HEK293 (cell line): ENCODE results near the gene ZDHHC14.

Experiments
- CTCF ChIA-PET: fragments of 350-600 bp; formaldehyde crosslinking; extraction: SDS; loops from one replicate; lab custom pipeline; 2021; ENCODE audit warnings: antibody characterized with exemption; lab: Yijun Ruan, JAX
- POLR2A ChIA-PET: fragments of 300-600 bp; formaldehyde crosslinking; extraction: SDS; loops from one replicate; lab custom pipeline; 2020; ENCODE audit warnings: antibody characterized with exemption, inconsistent platforms; lab: Yijun Ruan, JAX
- H3K27ac ChIP-seq: fragments of 200-500 bp; sonication (Bioruptor generic); 2 replicates; pipeline ENCODE4 v1.5.1; 2014; ENCODE audit warnings: low read depth, low read length, control low read depth, inconsistent platforms; ENCODE audit errors: extremely low read depth
- H3K36me3 ChIP-seq, 2 experiments: fragments of 200-500 bp in 1 of 2; sonication (Bioruptor generic) in 1 of 2; 1 replicate in 1 of 2; 2 replicates in 1 of 2; pipeline ENCODE4 v1.5.1; 2014 to 2017; ENCODE audit warnings: inconsistent platforms in 2 of 2, low read length in 2 of 2; ENCODE audit not compliant: control insufficient read depth in 2 of 2, insufficient read depth in 1 of 2
- H3K4me1 ChIP-seq: fragments of 200-500 bp; sonication (Bioruptor generic); 2 replicates; pipeline ENCODE4 v1.5.1; 2014; ENCODE audit warnings: mild to moderate bottlenecking, low read length, inconsistent platforms; ENCODE audit not compliant: control insufficient read depth, insufficient read depth
- H3K4me3 ChIP-seq: 2 replicates; pipeline ENCODE4 v1.5.1; 2011; ENCODE audit warnings: low read depth, mild to moderate bottlenecking, control low read depth, low read length, moderate library complexity
- H3K9me3 ChIP-seq: fragments of 200-500 bp; sonication (Bioruptor generic); 2 replicates; pipeline ENCODE4 v1.5.1; 2014; ENCODE audit warnings: low read depth, low read length, inconsistent platforms; ENCODE audit not compliant: control insufficient read depth, insufficient read depth
- BCL11A ChIP-seq: fragments of 450-650 bp; formaldehyde crosslinking; IDR thresholded peaks from 2 replicates; pipeline ENCODE4 v1.5.1; 2016; ENCODE audit warnings: low read depth, missing biosample characterization, missing genetic modification characterization
- GLI4 ChIP-seq: fragments of 450-650 bp; formaldehyde crosslinking; IDR thresholded peaks from 2 replicates; pipeline ENCODE4 v1.5.1; 2016; ENCODE audit warnings: missing biosample characterization, missing genetic modification characterization
- GLIS1 ChIP-seq: fragments of 450-650 bp; formaldehyde crosslinking; IDR thresholded peaks from 2 replicates; pipeline ENCODE4 v1.5.1; 2016; ENCODE audit warnings: missing biosample characterization, missing genetic modification characterization
- KLF10 ChIP-seq: fragments of 450-650 bp; IDR thresholded peaks from 2 replicates; pipeline ENCODE4 v1.5.1; 2018; ENCODE audit warnings: missing biosample characterization, mild to moderate bottlenecking, missing genetic modification characterization
- SCRT1 ChIP-seq: fragments of 450-650 bp; formaldehyde crosslinking; IDR thresholded peaks from 2 replicates; pipeline ENCODE4 v1.5.1; 2016; ENCODE audit warnings: missing biosample characterization, missing genetic modification characterization, borderline replicate concordance
- TRIM28 ChIP-seq: IDR thresholded peaks from 2 replicates; pipeline ENCODE4 v1.6.1; 2011; ENCODE audit warnings: low read length, control low read depth, borderline replicate concordance
- ZNF174 ChIP-seq: fragments of 450-650 bp; formaldehyde crosslinking; IDR thresholded peaks from 2 replicates; pipeline ENCODE4 v1.5.0; 2017; ENCODE audit warnings: missing biosample characterization, mild to moderate bottlenecking, missing genetic modification characterization
- ZNF211 ChIP-seq: fragments of 450-650 bp; formaldehyde crosslinking; IDR thresholded peaks from 2 replicates; pipeline ENCODE4 v1.5.1; 2016; ENCODE audit warnings: low read depth, missing biosample characterization, missing genetic modification characterization
- ZNF274 ChIP-seq, 2 experiments: fragments of 200-500 bp in 1 of 2; fragments of 450-650 bp in 1 of 2; sonication (Bioruptor generic) in 1 of 2; formaldehyde crosslinking in 1 of 2; IDR thresholded peaks; 2 replicates each; pipeline versions ENCODE4 v1.5.1 to v1.6.1; 2014 to 2016; ENCODE audit warnings: borderline replicate concordance in 1 of 2, inconsistent platforms in 1 of 2, low read length in 1 of 2, missing biosample characterization in 1 of 2, missing genetic modification characterization in 1 of 2
- ZNF433 ChIP-seq: fragments of 450-650 bp; formaldehyde crosslinking; IDR thresholded peaks from 2 replicates; pipeline ENCODE4 v1.5.1; 2016; ENCODE audit warnings: missing biosample characterization, missing genetic modification characterization, low read depth
- ZNF518A ChIP-seq: fragments of 450-650 bp; formaldehyde crosslinking; conservative IDR thresholded peaks from 2 replicates; pipeline ENCODE4 v1.5.1; 2016; ENCODE audit warnings: low read depth, missing biosample characterization, missing genetic modification characterization
- ZNF624 ChIP-seq: fragments of 450-650 bp; formaldehyde crosslinking; IDR thresholded peaks from 2 replicates; pipeline ENCODE4 v1.5.1; 2017; ENCODE audit warnings: missing biosample characterization, missing genetic modification characterization
- TF ChIP-seq, protein P1 (sequence below): fragments of 450-650 bp; formaldehyde crosslinking; IDR thresholded peaks from 2 replicates; pipeline ENCODE4; 2016; ENCODE audit warnings: missing biosample characterization, missing genetic modification characterization
- TF ChIP-seq, protein P2 (sequence below): fragments of 450-650 bp; formaldehyde crosslinking; IDR thresholded peaks from 2 replicates; pipeline ENCODE4 v1.5.1; 2016; ENCODE audit warnings: missing biosample characterization, missing genetic modification characterization, borderline replicate concordance
- TF ChIP-seq, protein P3 (sequence below): fragments of 450-650 bp; formaldehyde crosslinking; IDR thresholded peaks from 2 replicates; pipeline ENCODE4 v1.5.1; 2017; ENCODE audit warnings: missing biosample characterization, missing genetic modification characterization
- TF ChIP-seq, protein P4 (sequence below): fragments of 450-650 bp; formaldehyde crosslinking; IDR thresholded peaks from 2 replicates; pipeline ENCODE4 v1.5.1; 2016; ENCODE audit warnings: missing biosample characterization, missing genetic modification characterization
- TF ChIP-seq, protein P5 (sequence below): fragments of 450-650 bp; formaldehyde crosslinking; IDR thresholded peaks from 2 replicates; pipeline ENCODE4 v1.5.1; 2017; ENCODE audit warnings: missing biosample characterization, missing genetic modification characterization

Gene ZDHHC14

GRCh38 chr6:157709555-157709954, 328.6 kb downstream of the ZDHHC14 start:
- no peak for TF ChIP-seq KLF10
- no peak for TF ChIP-seq BCL11A
- TF ChIP-seq TRIM28, result no peak
- no peak for TF ChIP-seq ZNF624 (tag by site-specific recombination)
- TF ChIP-seq ZNF211 (tag by site-specific recombination), result no peak
- no peak for TF ChIP-seq ZNF174 (tag by site-specific recombination)
- TF ChIP-seq, protein P1, sequence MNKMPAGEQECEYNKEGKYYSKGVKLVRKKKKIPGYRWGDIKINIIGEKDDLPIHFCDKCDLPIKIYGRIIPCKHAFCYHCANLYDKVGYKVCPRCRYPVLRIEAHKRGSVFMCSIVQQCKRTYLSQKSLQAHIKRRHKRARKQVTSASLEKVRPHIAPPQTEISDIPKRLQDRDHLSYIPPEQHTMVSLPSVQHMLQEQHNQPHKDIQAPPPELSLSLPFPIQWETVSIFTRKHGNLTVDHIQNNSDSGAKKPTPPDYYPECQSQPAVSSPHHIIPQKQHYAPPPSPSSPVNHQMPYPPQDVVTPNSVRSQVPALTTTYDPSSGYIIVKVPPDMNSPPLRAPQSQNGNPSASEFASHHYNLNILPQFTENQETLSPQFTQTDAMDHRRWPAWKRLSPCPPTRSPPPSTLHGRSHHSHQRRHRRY (tag by site-specific recombination), result no peak
- no peak for TF ChIP-seq GLIS1 (tag by site-specific recombination)
- TF ChIP-seq, protein P2, sequence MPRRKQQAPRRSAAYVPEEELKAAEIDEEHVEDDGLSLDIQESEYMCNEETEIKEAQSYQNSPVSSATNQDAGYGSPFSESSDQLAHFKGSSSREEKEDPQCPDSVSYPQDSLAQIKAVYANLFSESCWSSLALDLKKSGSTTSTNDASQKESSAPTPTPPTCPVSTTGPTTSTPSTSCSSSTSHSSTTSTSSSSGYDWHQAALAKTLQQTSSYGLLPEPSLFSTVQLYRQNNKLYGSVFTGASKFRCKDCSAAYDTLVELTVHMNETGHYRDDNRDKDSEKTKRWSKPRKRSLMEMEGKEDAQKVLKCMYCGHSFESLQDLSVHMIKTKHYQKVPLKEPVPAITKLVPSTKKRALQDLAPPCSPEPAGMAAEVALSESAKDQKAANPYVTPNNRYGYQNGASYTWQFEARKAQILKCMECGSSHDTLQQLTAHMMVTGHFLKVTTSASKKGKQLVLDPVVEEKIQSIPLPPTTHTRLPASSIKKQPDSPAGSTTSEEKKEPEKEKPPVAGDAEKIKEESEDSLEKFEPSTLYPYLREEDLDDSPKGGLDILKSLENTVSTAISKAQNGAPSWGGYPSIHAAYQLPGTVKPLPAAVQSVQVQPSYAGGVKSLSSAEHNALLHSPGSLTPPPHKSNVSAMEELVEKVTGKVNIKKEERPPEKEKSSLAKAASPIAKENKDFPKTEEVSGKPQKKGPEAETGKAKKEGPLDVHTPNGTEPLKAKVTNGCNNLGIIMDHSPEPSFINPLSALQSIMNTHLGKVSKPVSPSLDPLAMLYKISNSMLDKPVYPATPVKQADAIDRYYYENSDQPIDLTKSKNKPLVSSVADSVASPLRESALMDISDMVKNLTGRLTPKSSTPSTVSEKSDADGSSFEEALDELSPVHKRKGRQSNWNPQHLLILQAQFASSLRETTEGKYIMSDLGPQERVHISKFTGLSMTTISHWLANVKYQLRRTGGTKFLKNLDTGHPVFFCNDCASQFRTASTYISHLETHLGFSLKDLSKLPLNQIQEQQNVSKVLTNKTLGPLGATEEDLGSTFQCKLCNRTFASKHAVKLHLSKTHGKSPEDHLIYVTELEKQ, result no peak
- TF ChIP-seq ZNF518A (tag by site-specific recombination), result no peak
- TF ChIP-seq SCRT1, result no peak
- TF ChIP-seq ZNF274 (IDR thresholded peaks at IDR 0.05; ENCODE audit: low read length), result no peak
- no peak for TF ChIP-seq ZNF274 (tag by site-specific recombination; IDR thresholded peaks at IDR 0.05; ENCODE audit: borderline replicate concordance)
- TF ChIP-seq GLI4 (tag by site-specific recombination), result no peak
- TF ChIP-seq ZNF433, result no peak
- POLR2A ChIA-PET, result no interaction called here
- no peaks in the 10 kb centered on the region for H3K36me3 ChIP-seq
- no peaks in the 10 kb centered on the region for H3K4me1 ChIP-seq
- no peaks in the 10 kb centered on the region for H3K9me3 ChIP-seq
- H3K27ac ChIP-seq, result no peak overlapping the region
- CTCF ChIA-PET, result interaction anchor here (1.1 kb wide), 1 partner anchor 31 kb away, joined by 3 read pairs; no protein-coding TSS in a partner anchor
- H3K4me3 ChIP-seq, result no peak overlapping the region

DNA sequence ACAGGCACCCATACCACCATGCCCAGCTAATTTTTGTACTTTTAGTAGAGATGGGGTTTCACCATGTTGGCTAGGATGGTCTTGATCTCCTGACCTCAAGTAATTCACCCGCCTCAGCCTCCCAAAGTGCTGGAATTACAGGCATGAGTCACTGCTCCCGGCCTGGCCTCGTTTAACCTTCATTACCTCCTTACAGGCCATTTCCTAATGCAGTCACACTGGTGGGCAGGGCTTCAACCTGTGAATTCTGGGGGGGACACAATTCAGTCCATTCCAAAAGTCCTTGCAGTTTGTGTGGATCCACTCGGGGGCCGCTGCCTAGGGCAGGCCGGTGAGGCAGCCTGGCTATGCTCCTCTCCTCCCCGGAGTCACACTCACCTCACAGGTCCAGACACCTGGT, 329.6 kb downstream of the ZDHHC14 start:
- ChIA-PET CTCF (interaction anchor here (0.9 kb wide), 1 partner anchor 46 kb away, joined by 4 read pairs; no protein-coding TSS in a partner anchor), POLR2A (no interaction called here)
- H3K9me3 ChIP-seq, result no peaks in the 10 kb centered on the region
- no peak overlapping the region for H3K4me3 ChIP-seq
- no peaks in the 10 kb centered on the region for H3K36me3 ChIP-seq
- no peaks in the 10 kb centered on the region for H3K4me1 ChIP-seq
- H3K27ac ChIP-seq, result no peak overlapping the region
- TF ChIP-seq, protein P3, sequence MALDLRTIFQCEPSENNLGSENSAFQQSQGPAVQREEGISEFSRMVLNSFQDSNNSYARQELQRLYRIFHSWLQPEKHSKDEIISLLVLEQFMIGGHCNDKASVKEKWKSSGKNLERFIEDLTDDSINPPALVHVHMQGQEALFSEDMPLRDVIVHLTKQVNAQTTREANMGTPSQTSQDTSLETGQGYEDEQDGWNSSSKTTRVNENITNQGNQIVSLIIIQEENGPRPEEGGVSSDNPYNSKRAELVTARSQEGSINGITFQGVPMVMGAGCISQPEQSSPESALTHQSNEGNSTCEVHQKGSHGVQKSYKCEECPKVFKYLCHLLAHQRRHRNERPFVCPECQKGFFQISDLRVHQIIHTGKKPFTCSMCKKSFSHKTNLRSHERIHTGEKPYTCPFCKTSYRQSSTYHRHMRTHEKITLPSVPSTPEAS, result no peak
- TF ChIP-seq, protein P4, sequence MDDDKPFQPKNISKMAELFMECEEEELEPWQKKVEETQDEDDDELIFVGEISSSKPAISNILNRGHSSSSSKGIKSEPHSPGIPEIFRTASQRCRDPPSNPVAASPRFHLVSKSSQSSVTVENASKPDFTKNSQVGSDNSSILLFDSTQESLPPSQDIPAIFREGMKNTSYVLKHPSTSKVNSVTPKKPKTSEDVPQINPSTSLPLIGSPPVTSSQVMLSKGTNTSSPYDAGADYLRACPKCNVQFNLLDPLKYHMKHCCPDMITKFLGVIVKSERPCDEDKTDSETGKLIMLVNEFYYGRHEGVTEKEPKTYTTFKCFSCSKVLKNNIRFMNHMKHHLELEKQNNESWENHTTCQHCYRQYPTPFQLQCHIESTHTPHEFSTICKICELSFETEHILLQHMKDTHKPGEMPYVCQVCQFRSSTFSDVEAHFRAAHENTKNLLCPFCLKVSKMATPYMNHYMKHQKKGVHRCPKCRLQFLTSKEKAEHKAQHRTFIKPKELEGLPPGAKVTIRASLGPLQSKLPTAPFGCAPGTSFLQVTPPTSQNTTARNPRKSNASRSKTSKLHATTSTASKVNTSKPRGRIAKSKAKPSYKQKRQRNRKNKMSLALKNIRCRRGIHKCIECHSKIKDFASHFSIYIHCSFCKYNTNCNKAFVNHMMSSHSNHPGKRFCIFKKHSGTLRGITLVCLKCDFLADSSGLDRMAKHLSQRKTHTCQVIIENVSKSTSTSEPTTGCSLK (tag by site-specific recombination), result no peak
- TF ChIP-seq, protein P5, sequence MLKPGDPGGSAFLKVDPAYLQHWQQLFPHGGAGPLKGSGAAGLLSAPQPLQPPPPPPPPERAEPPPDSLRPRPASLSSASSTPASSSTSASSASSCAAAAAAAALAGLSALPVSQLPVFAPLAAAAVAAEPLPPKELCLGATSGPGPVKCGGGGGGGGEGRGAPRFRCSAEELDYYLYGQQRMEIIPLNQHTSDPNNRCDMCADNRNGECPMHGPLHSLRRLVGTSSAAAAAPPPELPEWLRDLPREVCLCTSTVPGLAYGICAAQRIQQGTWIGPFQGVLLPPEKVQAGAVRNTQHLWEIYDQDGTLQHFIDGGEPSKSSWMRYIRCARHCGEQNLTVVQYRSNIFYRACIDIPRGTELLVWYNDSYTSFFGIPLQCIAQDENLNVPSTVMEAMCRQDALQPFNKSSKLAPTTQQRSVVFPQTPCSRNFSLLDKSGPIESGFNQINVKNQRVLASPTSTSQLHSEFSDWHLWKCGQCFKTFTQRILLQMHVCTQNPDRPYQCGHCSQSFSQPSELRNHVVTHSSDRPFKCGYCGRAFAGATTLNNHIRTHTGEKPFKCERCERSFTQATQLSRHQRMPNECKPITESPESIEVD (tag by site-specific recombination), result no peak
